ENCODE measurements around the gene BCR. TPM values are rescaled to one million over a fixed set of nuclear protein-coding genes. Genes with fewer than 3 reads are reported as not detected.

The BCR gene
- total and polyA plus RNA-seq, 2 donors = 17.9 to 22.8 TPM

GRCh38 chr22:23268877-23269276, 88.6 kb downstream of the BCR start:
- H3K27me3 ChIP-seq (ENCODE audit: control insufficient read depth in 2 of 2, insufficient read depth in 1 of 2, low read length in 1 of 2) = no peaks in the 10 kb centered on the region
- no peak for DNase-seq (ENCODE audit: low read depth in 6 of 9, low spot score in 9 of 9)
- WGBS = 89% methylated on average over 7 of the region's 7 CpGs
- H3K4me1 ChIP-seq (ENCODE audit: control insufficient read depth in 2 of 2, insufficient read depth in 2 of 2, low read length in 2 of 2) = peaks cover 0 to 28% of the 10 kb centered on the region in 2 donors
- H3K9me3 ChIP-seq (ENCODE audit: control insufficient read depth in 2 of 2, insufficient read depth in 1 of 2, low read length in 1 of 2) = no peaks in the 10 kb centered on the region
- H3K36me3 ChIP-seq (ENCODE audit: control insufficient read depth in 2 of 2, insufficient read depth in 2 of 2, low read length in 1 of 2) = peaks cover 58 to 71% of the 10 kb centered on the region in 2 donors
- no peak overlapping the region for H3K27ac ChIP-seq (ENCODE audit: low read depth in 1 of 2, low read length in 1 of 2)
- H3K4me3 ChIP-seq (ENCODE audit: low read length in 2 of 2) = no peak overlapping the region

GRCh38 chr22:23269441-23270211, 89.3 kb downstream of the BCR start:
- Histone ChIP-seq H3K27ac (ENCODE audit: low read depth in 1 of 2, low read length in 1 of 2) (peak overlapping the region in 1 of 2 donors; percentile 32), H3K4me1 (ENCODE audit: control insufficient read depth in 2 of 2, insufficient read depth in 2 of 2, low read length in 2 of 2) (peaks cover 0 to 28% of the 10 kb centered on the region in 2 donors), H3K27me3 (ENCODE audit: control insufficient read depth in 2 of 2, insufficient read depth in 1 of 2, low read length in 1 of 2) (no peaks in the 10 kb centered on the region), H3K9me3 (ENCODE audit: control insufficient read depth in 2 of 2, insufficient read depth in 1 of 2, low read length in 1 of 2) (no peaks in the 10 kb centered on the region), H3K4me3 (ENCODE audit: low read length in 2 of 2) (no peak overlapping the region), H3K36me3 (ENCODE audit: control insufficient read depth in 2 of 2, insufficient read depth in 2 of 2, low read length in 1 of 2) (peaks cover 58 to 69% of the 10 kb centered on the region in 2 donors)
- 89% methylated on average over 18 of the region's 18 CpGs for WGBS
- DNase-seq (ENCODE audit: low read depth in 6 of 9, low spot score in 9 of 9) = peak in 2 of 9 donors; percentile 29 to 40

- H3K27ac ChIP-seq (ENCODE audit: low read depth in 1 of 2, low read length in 1 of 2) = no peak overlapping the region
- 89% methylated on average over 8 of the region's 8 CpGs for WGBS
- no peaks in the 10 kb centered on the region for H3K27me3 ChIP-seq (ENCODE audit: control insufficient read depth in 2 of 2, insufficient read depth in 1 of 2, low read length in 1 of 2)
Measured at GRCh38 chr22:23270212-23270733, 90.0 kb downstream of the BCR start.

DNA sequence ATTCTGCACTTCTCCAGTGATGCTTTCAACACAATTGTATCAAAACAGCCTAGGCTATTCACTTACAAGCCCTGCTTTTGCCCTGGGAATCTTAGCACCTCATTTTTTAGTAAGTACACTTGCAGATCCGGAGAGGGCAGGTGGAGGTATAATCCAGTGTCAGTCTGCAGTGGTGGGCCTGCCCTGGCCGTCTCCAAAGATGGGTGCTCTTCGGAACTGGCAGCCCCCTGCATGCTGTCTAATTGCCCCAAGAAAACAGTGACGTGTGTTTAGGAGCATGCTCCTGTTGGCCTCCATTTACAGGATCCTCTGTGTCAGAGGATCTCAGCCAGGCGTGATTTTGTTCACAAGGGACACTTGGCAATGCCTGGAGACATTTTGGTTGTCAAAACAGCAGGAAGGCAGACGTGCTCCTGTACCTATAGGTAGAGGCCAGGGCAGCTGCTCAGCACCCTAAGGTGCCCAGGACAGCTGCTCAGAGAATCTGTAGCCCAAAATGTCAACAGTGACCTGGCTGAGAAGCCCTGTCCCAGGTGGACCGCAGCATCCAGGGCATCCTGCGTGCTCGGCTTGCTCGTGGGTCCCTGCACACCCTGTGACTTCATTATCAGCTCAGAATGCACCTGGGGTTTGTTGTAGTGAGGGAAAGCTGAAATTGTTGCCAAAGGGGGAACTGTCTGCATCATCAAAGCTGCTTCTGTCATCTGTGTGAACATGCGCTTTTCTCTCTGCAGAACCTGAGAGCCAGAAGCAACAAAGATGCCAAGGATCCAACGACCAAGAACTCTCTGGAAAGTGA, 90.7 kb downstream of the BCR start:
- H3K27me3 ChIP-seq (ENCODE audit: control insufficient read depth in 2 of 2, insufficient read depth in 1 of 2, low read length in 1 of 2) = no peaks in the 10 kb centered on the region
- DNase-seq (ENCODE audit: low read depth in 6 of 9, low spot score in 9 of 9) = no peak
- 92% methylated on average over 12 of the region's 12 CpGs for WGBS
- peaks cover 0 to 28% of the 10 kb centered on the region in 2 donors for H3K4me1 ChIP-seq (ENCODE audit: control insufficient read depth in 2 of 2, insufficient read depth in 2 of 2, low read length in 2 of 2)
- H3K36me3 ChIP-seq (ENCODE audit: control insufficient read depth in 2 of 2, insufficient read depth in 2 of 2, low read length in 1 of 2) = peaks cover 64 to 74% of the 10 kb centered on the region in 2 donors
- no peak overlapping the region for H3K27ac ChIP-seq (ENCODE audit: low read depth in 1 of 2, low read length in 1 of 2)
- no peak overlapping the region for H3K4me3 ChIP-seq (ENCODE audit: low read length in 2 of 2)
- H3K9me3 ChIP-seq (ENCODE audit: control insufficient read depth in 2 of 2, insufficient read depth in 1 of 2, low read length in 1 of 2) = no peaks in the 10 kb centered on the region

More at GRCh38 chr22:23270212-23270733, 90.0 kb downstream of the BCR start:
- Histone ChIP-seq H3K4me3 (ENCODE audit: low read length in 2 of 2) (no peak overlapping the region), H3K4me1 (ENCODE audit: control insufficient read depth in 2 of 2, insufficient read depth in 2 of 2, low read length in 2 of 2) (peaks cover 0 to 28% of the 10 kb centered on the region in 2 donors), H3K36me3 (ENCODE audit: control insufficient read depth in 2 of 2, insufficient read depth in 2 of 2, low read length in 1 of 2) (peaks cover 60 to 67% of the 10 kb centered on the region in 2 donors), H3K9me3 (ENCODE audit: control insufficient read depth in 2 of 2, insufficient read depth in 1 of 2, low read length in 1 of 2) (no peaks in the 10 kb centered on the region)
- DNase-seq (ENCODE audit: low read depth in 6 of 9, low spot score in 9 of 9) = no peak

DNA sequence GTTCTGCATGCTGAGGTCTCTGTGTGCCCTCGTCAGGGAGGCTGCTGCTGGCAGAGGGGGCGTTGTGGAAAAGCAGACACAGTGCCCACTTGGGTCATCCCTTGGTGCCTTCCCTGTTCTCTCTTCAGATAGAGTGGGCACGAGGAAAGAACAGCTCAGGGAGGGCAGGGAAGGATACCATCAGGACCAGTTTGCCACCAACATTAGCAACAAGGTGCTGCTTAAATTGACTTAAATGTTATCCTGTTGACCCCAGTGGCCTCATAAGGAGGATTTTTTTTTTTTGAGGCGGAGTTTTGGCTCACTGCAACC, 91.2 kb downstream of the BCR start:
- Histone ChIP-seq H3K9me3 (ENCODE audit: control insufficient read depth in 2 of 2, insufficient read depth in 1 of 2, low read length in 1 of 2) (no peaks in the 10 kb centered on the region), H3K4me1 (ENCODE audit: control insufficient read depth in 2 of 2, insufficient read depth in 2 of 2, low read length in 2 of 2) (peaks cover 0 to 28% of the 10 kb centered on the region in 2 donors), H3K36me3 (ENCODE audit: control insufficient read depth in 2 of 2, insufficient read depth in 2 of 2, low read length in 1 of 2) (peaks cover 68 to 74% of the 10 kb centered on the region in 2 donors), H3K4me3 (ENCODE audit: low read length in 2 of 2) (no peak overlapping the region), H3K27ac (ENCODE audit: low read depth in 1 of 2, low read length in 1 of 2) (no peak overlapping the region), H3K27me3 (ENCODE audit: control insufficient read depth in 2 of 2, insufficient read depth in 1 of 2, low read length in 1 of 2) (no peaks in the 10 kb centered on the region)
- DNase-seq (ENCODE audit: low read depth in 6 of 9, low spot score in 9 of 9) = no peak
- 97% methylated on average over 4 of the region's 4 CpGs for WGBS

DNA sequence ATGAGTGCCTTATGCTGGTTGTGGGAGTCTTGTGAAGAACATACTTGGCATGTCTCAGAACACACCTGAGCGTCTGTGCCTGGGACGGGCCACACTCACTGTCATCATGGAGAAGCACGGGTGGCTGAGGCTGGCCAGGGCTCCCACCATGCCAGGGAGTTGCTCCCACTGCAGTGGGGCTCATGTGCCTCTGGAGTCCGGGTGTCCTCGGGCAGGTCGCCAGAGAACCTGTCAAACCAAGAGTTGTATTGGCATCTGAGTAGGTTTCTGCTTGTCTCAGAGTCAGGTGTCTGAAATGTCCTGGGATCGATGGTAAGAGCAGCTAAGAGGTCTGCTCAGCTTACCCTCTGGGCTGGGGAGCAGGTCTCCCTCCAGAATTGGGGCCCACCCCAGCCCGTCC, 92.1 kb downstream of the BCR start:
- H3K9me3 ChIP-seq (ENCODE audit: control insufficient read depth in 2 of 2, insufficient read depth in 1 of 2, low read length in 1 of 2) = no peaks in the 10 kb centered on the region
- no peaks in the 10 kb centered on the region for H3K27me3 ChIP-seq (ENCODE audit: control insufficient read depth in 2 of 2, insufficient read depth in 1 of 2, low read length in 1 of 2)
- 98% methylated on average over 8 of the region's 8 CpGs for WGBS
- no peak overlapping the region for H3K4me3 ChIP-seq (ENCODE audit: low read length in 2 of 2)
- H3K4me1 ChIP-seq (ENCODE audit: control insufficient read depth in 2 of 2, insufficient read depth in 2 of 2, low read length in 2 of 2) = peaks cover 0 to 28% of the 10 kb centered on the region in 2 donors
- H3K27ac ChIP-seq (ENCODE audit: low read depth in 1 of 2, low read length in 1 of 2) = no peak overlapping the region
- DNase-seq (ENCODE audit: low read depth in 6 of 9, low spot score in 9 of 9) = no peak
- peaks cover 71 to 75% of the 10 kb centered on the region in 2 donors for H3K36me3 ChIP-seq (ENCODE audit: control insufficient read depth in 2 of 2, insufficient read depth in 2 of 2, low read length in 1 of 2)

DNA sequence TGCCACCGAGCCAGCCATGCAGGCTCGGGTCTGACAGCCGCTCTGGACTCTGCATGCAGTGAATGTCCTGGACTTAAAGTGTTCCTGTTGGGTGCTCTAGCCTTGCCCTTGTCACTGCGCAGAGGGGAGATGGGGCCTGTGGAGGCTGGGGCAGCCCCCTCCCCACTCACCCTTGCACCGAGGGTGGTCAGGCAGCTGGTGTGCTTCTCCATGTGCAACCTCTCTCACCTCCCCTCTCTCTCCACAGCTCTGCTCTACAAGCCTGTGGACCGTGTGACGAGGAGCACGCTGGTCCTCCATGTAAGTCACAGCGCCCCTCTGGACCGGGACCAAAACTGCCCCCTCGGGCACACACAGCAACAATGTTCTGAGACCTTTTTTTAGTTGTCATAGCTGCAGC, 92.5 kb downstream of the BCR start:
- DNase-seq (ENCODE audit: low read depth in 6 of 9, low spot score in 9 of 9) = no peak
- Histone ChIP-seq H3K9me3 (ENCODE audit: control insufficient read depth in 2 of 2, insufficient read depth in 1 of 2, low read length in 1 of 2) (no peaks in the 10 kb centered on the region), H3K36me3 (ENCODE audit: control insufficient read depth in 2 of 2, insufficient read depth in 2 of 2, low read length in 1 of 2) (peaks cover 75 to 78% of the 10 kb centered on the region in 2 donors), H3K4me3 (ENCODE audit: low read length in 2 of 2) (no peak overlapping the region), H3K27me3 (ENCODE audit: control insufficient read depth in 2 of 2, insufficient read depth in 1 of 2, low read length in 1 of 2) (no peaks in the 10 kb centered on the region), H3K4me1 (ENCODE audit: control insufficient read depth in 2 of 2, insufficient read depth in 2 of 2, low read length in 2 of 2) (peaks cover 0 to 28% of the 10 kb centered on the region in 2 donors), H3K27ac (ENCODE audit: low read depth in 1 of 2, low read length in 1 of 2) (no peak overlapping the region)
- 98% methylated on average over 11 of the region's 11 CpGs for WGBS

DNA sequence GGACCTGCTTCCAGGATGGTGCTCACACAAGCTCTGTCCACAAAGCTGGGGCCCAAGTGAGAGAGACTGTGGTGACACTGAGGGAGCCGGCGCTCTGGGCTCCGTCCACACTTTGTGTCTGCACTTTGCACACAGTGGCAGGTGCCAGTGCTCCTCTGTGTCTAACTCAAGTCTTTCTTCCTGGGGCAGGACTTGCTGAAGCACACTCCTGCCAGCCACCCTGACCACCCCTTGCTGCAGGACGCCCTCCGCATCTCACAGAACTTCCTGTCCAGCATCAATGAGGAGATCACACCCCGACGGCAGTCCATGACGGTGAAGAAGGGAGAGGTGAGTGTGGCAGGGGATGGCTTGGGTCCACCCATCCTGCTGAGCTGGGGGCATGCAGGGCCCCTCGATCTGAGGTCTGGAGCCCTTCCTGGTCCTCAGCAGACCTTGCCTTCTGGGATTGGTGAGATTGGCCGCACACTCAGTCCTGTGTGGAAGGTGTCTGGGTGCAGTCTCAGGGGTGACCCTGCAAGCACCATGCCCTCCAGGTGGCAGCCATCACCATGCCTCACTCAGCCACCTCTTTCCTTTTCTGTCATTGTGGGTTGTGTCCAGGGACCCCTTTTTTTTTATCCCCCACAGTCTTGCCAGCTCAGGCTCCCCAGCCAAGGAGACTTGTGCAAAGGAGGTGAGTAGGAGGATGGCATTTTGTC, 93.3 kb downstream of the BCR start:
- H3K4me1 ChIP-seq (ENCODE audit: control insufficient read depth in 2 of 2, insufficient read depth in 2 of 2, low read length in 2 of 2) = peaks cover 0 to 27% of the 10 kb centered on the region in 2 donors
- peaks cover 75% of the 10 kb centered on the region in 2 donors for H3K36me3 ChIP-seq (ENCODE audit: control insufficient read depth in 2 of 2, insufficient read depth in 2 of 2, low read length in 1 of 2)
- no peaks in the 10 kb centered on the region for H3K9me3 ChIP-seq (ENCODE audit: control insufficient read depth in 2 of 2, insufficient read depth in 1 of 2, low read length in 1 of 2)
- no peak overlapping the region for H3K27ac ChIP-seq (ENCODE audit: low read depth in 1 of 2, low read length in 1 of 2)
- no peak for DNase-seq (ENCODE audit: low read depth in 6 of 9, low spot score in 9 of 9)
- WGBS = 98% methylated on average over 10 of the region's 10 CpGs
- H3K27me3 ChIP-seq (ENCODE audit: control insufficient read depth in 2 of 2, insufficient read depth in 1 of 2, low read length in 1 of 2) = no peaks in the 10 kb centered on the region
- H3K4me3 ChIP-seq (ENCODE audit: low read length in 2 of 2) = no peak overlapping the region
